SK-N-SH treated with all-trans-retinoic acid at 6 μM for 48 hours (cell line): ENCODE results near the gene ADAM8.

Source experiments
- ARNTL ChIP-seq: fragments of 450-650 bp; formaldehyde crosslinking; IDR thresholded peaks from 2 replicates; pipeline ENCODE4 v1.5.0; 2020; ENCODE audit warnings: low read depth, mild to moderate bottlenecking, moderate library complexity, borderline replicate concordance
- BACH2 ChIP-seq: fragments of 250-450 bp; sonication (Bioruptor Pico); IDR thresholded peaks from 2 replicates; pipeline ENCODE4 v1.9.0; 2021; ENCODE audit warnings: mild to moderate bottlenecking, borderline replicate concordance
- CREB5 ChIP-seq: fragments of 250-450 bp; sonication (Bioruptor Pico); IDR thresholded peaks from 2 replicates; pipeline ENCODE4 v1.5.1; 2020; ENCODE audit warnings: low read depth, mild to moderate bottlenecking, moderate library complexity
- ESRRG ChIP-seq: fragments of 250-450 bp; sonication (Bioruptor Pico); IDR thresholded peaks from 2 replicates; pipeline ENCODE4 v1.6.1; 2021; ENCODE audit warnings: mild to moderate bottlenecking
- GLIS3 ChIP-seq: fragments of 250-450 bp; sonication (Bioruptor Pico); IDR thresholded peaks from 2 replicates; pipeline ENCODE4 v1.5.0; 2020; ENCODE audit warnings: mild to moderate bottlenecking, moderate library complexity
- ISL1 ChIP-seq: fragments of 250-450 bp; sonication (Bioruptor Pico); IDR thresholded peaks from 2 replicates; pipeline ENCODE4 v2.1.2; 2022; ENCODE audit warnings: mild to moderate bottlenecking, moderate library complexity
- PATZ1 ChIP-seq: fragments of 250-450 bp; sonication (Bioruptor Pico); IDR thresholded peaks from 2 replicates; pipeline ENCODE4 v1.8.0; 2020; ENCODE audit warnings: mild to moderate bottlenecking, moderate library complexity, borderline replicate concordance
- PPARA ChIP-seq: fragments of 250-450 bp; sonication (Bioruptor Pico); IDR thresholded peaks from 2 replicates; pipeline ENCODE4 v1.5.0; 2020; ENCODE audit warnings: mild to moderate bottlenecking, borderline replicate concordance
- RARB ChIP-seq: fragments of 250-450 bp; sonication (Bioruptor Pico); IDR thresholded peaks from 2 replicates; pipeline ENCODE4 v1.8.0; 2021; ENCODE audit warnings: mild to moderate bottlenecking, moderate library complexity
- SNAI2 ChIP-seq: fragments of 250-450 bp; sonication (Bioruptor Pico); IDR thresholded peaks from 2 replicates; pipeline ENCODE4 v1.5.0; 2020; ENCODE audit warnings: mild to moderate bottlenecking, moderate library complexity
- ZFP3 ChIP-seq: fragments of 250-450 bp; sonication (Bioruptor Pico); IDR thresholded peaks from 2 replicates; pipeline ENCODE4 v1.5.0; 2020; ENCODE audit warnings: mild to moderate bottlenecking, moderate library complexity
- ZFP30 ChIP-seq: fragments of 450-650 bp; formaldehyde crosslinking; IDR thresholded peaks from 2 replicates; pipeline ENCODE4 v1.5.0; 2022; ENCODE audit warnings: mild to moderate bottlenecking, moderate library complexity
- ZNF565 ChIP-seq: fragments of 450-650 bp; formaldehyde crosslinking; conservative IDR thresholded peaks from 2 replicates; pipeline ENCODE4 v1.5.0; 2020; ENCODE audit warnings: low read depth, mild to moderate bottlenecking, moderate library complexity
- ZNF70 ChIP-seq: fragments of 450-650 bp; formaldehyde crosslinking; IDR thresholded peaks from 2 replicates; pipeline ENCODE4 v1.5.0; 2020; ENCODE audit warnings: mild to moderate bottlenecking, moderate library complexity

- TF ChIP-seq RARB (CRISPR knock-in tag), result no peak
- no peak for TF ChIP-seq PATZ1 (CRISPR knock-in tag)
- TF ChIP-seq ZFP30 (CRISPR knock-in tag), result no peak
- no peak for TF ChIP-seq PPARA
- no peak for TF ChIP-seq ARNTL (CRISPR knock-in tag)
- no peak for TF ChIP-seq ZNF565 (CRISPR knock-in tag)
- no peak for TF ChIP-seq ZNF70 (CRISPR knock-in tag)
- no peak for TF ChIP-seq GLIS3 (CRISPR knock-in tag)
- no peak for TF ChIP-seq CREB5 (CRISPR knock-in tag)
- no peak for TF ChIP-seq ISL1 (CRISPR knock-in tag)
- TF ChIP-seq ESRRG, result no peak
- no peak for TF ChIP-seq BACH2 (CRISPR knock-in tag)
- TF ChIP-seq ZFP3 (CRISPR knock-in tag), result no peak
- no peak for TF ChIP-seq SNAI2 (CRISPR knock-in tag)
These were observed 9.7 kb upstream of the ADAM8 start for GRCh38 chr10:133286366-133286765.
